GM12878 (cell line): ENCODE data around the gene SOCS1. TPM values are rescaled to one million over a fixed set of nuclear protein-coding genes. Genes with fewer than 3 reads are reported as not detected.

Experiments
- ATF2 ChIP-seq: IDR thresholded peaks from 2 replicates; pipeline ENCODE4 v1.6.1; 2012; ENCODE audit warnings: low read length, inconsistent platforms
- BCL11A ChIP-seq: IDR thresholded peaks from 2 replicates; pipeline ENCODE4 v1.6.1; 2011; ENCODE audit warnings: low read depth, low read length
- BCLAF1 ChIP-seq: fragments of 450-650 bp; IDR thresholded peaks from 2 replicates; pipeline ENCODE4 v1.6.1; 2017; ENCODE audit warnings: antibody characterized with exemption, mild to moderate bottlenecking, moderate library complexity
- BRCA1 ChIP-seq: IDR thresholded peaks from 2 replicates; pipeline ENCODE4 v1.6.1; 2011; ENCODE audit warnings: low read depth, low read length, improper control_type of control experiment
- CHD2 ChIP-seq: IDR thresholded peaks from 2 replicates; pipeline ENCODE4 v1.6.1; 2011; ENCODE audit warnings: low read depth, low read length, improper control_type of control experiment, borderline replicate concordance
- EP300 ChIP-seq, 2 experiments: fragments of 150-350 bp in 1 of 2; IDR thresholded peaks; 2 replicates each; pipeline ENCODE4 v1.6.1; 2011 to 2012; ENCODE audit warnings: low read depth in 2 of 2, low read length in 2 of 2, borderline replicate concordance in 1 of 2, improper control_type of control experiment in 1 of 2, inconsistent platforms in 1 of 2; ENCODE audit not compliant: control insufficient read depth in 1 of 2
- HDGF ChIP-seq: fragments of 450-650 bp; IDR thresholded peaks from 2 replicates; pipeline ENCODE4 v1.6.1; 2016; ENCODE audit warnings: antibody characterized with exemption
- IRF4 ChIP-seq: IDR thresholded peaks from 2 replicates; pipeline ENCODE4 v1.6.1; 2011; ENCODE audit warnings: low read depth, low read length
- MTA3 ChIP-seq: IDR thresholded peaks from 2 replicates; pipeline ENCODE4 v1.6.1; 2012; ENCODE audit warnings: low read length, inconsistent platforms, borderline replicate concordance
- NFIC ChIP-seq: IDR thresholded peaks from 2 replicates; pipeline ENCODE4 v1.6.1; 2012; ENCODE audit warnings: low read depth, mild to moderate bottlenecking, inconsistent platforms, low read length, moderate library complexity
- NR2C1 ChIP-seq: fragments of 450-650 bp; IDR thresholded peaks from 2 replicates; pipeline ENCODE4 v1.6.1; 2017; ENCODE audit warnings: antibody characterized with exemption, mild to moderate bottlenecking, moderate library complexity
- PAX8 ChIP-seq: fragments of 450-650 bp; IDR thresholded peaks from 2 replicates; pipeline ENCODE4 v1.6.1; 2017; ENCODE audit warnings: mild to moderate bottlenecking, moderate library complexity
- POLR2AphosphoS5 ChIP-seq: IDR thresholded peaks from 2 replicates; pipeline ENCODE4 v1.6.1; 2011; ENCODE audit warnings: mild to moderate bottlenecking, low read length, inconsistent platforms
- RELA ChIP-seq: fragments of 450-650 bp; IDR thresholded peaks from 2 replicates; pipeline ENCODE4 v1.8.0; 2014; ENCODE audit warnings: borderline replicate concordance; ENCODE audit not compliant: partially characterized antibody
- RUNX3 ChIP-seq: IDR thresholded peaks from 2 replicates; pipeline ENCODE4 v1.6.1; 2012; ENCODE audit warnings: low read length, inconsistent platforms
- SIN3A ChIP-seq: IDR thresholded peaks from 2 replicates; pipeline ENCODE4 v1.6.1; 2012; ENCODE audit warnings: low read depth, low read length, improper control_type of control experiment
- SREBF1 ChIP-seq: IDR thresholded peaks from 2 replicates; pipeline ENCODE4 v1.6.1; 2012; ENCODE audit warnings: mild to moderate bottlenecking, low read length
- SRF ChIP-seq, 2 experiments: IDR thresholded peaks; 2 replicates each; pipeline ENCODE4 v1.6.1; 2011; ENCODE audit warnings: low read depth in 2 of 2, low read length in 2 of 2, mild to moderate bottlenecking in 1 of 2, moderate library complexity in 1 of 2
- USF2 ChIP-seq: IDR thresholded peaks from 2 replicates; pipeline ENCODE4 v1.6.1; 2011; ENCODE audit warnings: low read depth, low read length, improper control_type of control experiment, borderline replicate concordance
- ZNF384 ChIP-seq: IDR thresholded peaks from 2 replicates; pipeline ENCODE4 v1.6.1; 2012; ENCODE audit warnings: low read depth, mild to moderate bottlenecking, low read length, improper control_type of control experiment, borderline replicate concordance
- ZNF622 ChIP-seq: fragments of 450-650 bp; IDR thresholded peaks from 2 replicates; pipeline ENCODE4 v1.6.1; 2017; ENCODE audit warnings: mild to moderate bottlenecking, inconsistent platforms
- polyA plus RNA-seq, 11 experiments: library from polyadenylated mRNA; depleted of rRNA in 4 of 11; unstranded in 6 of 11; stranded (reverse) in 5 of 11; fragments of >200 nt; fragmentation: Nextera tagmentation in 4 of 11; fragmentation: Illumina TruSeq in 1 of 11; extraction: Ambion mirVana in 4 of 11; extraction: Trizol in 1 of 11; gene quantifications; 1 replicate in 1 of 11; 2 replicates in 10 of 11; pipeline versions ENCODE4 v1.2.1 to v1.2.3, GENCODE V29; 2011 to 2016; ENCODE audit warnings: inconsistent platforms in 2 of 11, missing spikeins in 2 of 11, low read depth in 1 of 11
- total RNA-seq, 4 experiments: library from RNA; depleted of rRNA in 3 of 4; stranded (reverse); fragments of >200 nt in 3 of 4; fragmentation: Illumina TruSeq in 1 of 4; extraction: Trizol in 1 of 4; gene quantifications; 2 replicates each; pipeline versions ENCODE4 v1.2.1 to v1.2.3, GENCODE V29; 2013 to 2021
- TF ChIP-seq, protein P1 (sequence below): fragments of 450-650 bp; formaldehyde crosslinking; IDR thresholded peaks from 2 replicates; pipeline ENCODE4 v1.4.0; 2020; ENCODE audit warnings: mild to moderate bottlenecking, moderate library complexity

Gene SOCS1
- total and polyA plus RNA-seq, 10 of the 15 experiments (the other 5 are each of a cell fraction or from before 2014, with no cell fraction given) = 0.42 to 39.8 (median 11.2) TPM

DNA sequence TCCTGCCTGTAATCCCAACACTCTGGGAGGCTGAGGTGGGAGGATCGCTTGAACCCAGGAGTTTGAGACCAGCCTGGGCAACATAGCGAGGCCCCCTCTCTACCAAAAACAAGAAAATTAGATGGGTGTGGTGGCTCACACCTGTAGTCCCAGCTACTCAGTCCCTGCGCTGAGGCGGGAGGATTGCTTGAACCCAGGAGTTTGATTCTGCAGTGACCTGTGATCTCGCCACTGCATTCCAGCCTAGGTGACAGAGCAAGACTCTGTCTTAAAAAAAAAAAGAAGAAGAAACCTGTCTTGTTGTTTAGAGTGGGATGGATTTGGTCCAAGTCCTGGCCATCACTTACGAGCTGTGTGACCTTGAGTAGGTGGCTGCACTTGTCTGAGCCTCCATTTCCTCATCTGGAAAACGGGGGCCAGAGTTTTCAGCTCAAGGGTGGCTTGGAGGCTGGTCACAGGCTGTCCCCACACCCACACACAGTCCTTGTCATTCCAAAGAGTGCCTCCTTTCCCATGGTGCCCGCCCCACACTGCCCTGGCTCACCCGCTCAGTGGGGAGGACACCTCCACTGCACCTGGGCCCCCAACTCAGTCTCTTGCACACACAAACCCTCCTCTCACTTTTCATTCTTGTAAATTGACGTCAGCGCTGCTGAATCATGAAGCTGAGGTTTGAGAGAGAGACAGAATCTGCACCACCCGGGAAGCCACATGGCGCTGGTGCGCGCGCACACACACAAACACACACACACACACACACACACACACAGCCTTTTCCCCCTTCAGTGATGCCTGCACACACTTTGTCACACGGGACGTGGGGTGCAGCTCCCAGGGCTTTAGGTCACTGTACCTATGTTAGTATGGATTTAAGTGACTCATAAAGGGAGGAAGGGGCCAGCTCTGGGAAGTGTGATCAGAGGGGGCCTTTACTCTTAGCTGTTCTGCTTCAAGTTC lies 4.2 kb downstream of the SOCS1 start (continued):
- TF ChIP-seq BCLAF1 = no peak
- TF ChIP-seq IRF4 = no peak
- TF ChIP-seq PAX8 = no peak
- no peak for TF ChIP-seq BCL11A
- TF ChIP-seq CHD2 = peak; percentile 67; the same call in 1 of the 2 replicates
- no peak for TF ChIP-seq SIN3A
- TF ChIP-seq ATF2 = no peak
- no peak for TF ChIP-seq NFIC
- TF ChIP-seq SREBF1 = no peak
- no peak for TF ChIP-seq RELA
- TF ChIP-seq SRF (IDR thresholded peaks at IDR 0.05; ENCODE audit: low read depth in 2 of 2, low read length in 2 of 2) = no peak
- TF ChIP-seq RUNX3 = no peak
- TF ChIP-seq ZNF622 = no peak
- no peak; the same call in 1 of the 2 replicates for TF ChIP-seq ZNF384
- TF ChIP-seq, protein P1, sequence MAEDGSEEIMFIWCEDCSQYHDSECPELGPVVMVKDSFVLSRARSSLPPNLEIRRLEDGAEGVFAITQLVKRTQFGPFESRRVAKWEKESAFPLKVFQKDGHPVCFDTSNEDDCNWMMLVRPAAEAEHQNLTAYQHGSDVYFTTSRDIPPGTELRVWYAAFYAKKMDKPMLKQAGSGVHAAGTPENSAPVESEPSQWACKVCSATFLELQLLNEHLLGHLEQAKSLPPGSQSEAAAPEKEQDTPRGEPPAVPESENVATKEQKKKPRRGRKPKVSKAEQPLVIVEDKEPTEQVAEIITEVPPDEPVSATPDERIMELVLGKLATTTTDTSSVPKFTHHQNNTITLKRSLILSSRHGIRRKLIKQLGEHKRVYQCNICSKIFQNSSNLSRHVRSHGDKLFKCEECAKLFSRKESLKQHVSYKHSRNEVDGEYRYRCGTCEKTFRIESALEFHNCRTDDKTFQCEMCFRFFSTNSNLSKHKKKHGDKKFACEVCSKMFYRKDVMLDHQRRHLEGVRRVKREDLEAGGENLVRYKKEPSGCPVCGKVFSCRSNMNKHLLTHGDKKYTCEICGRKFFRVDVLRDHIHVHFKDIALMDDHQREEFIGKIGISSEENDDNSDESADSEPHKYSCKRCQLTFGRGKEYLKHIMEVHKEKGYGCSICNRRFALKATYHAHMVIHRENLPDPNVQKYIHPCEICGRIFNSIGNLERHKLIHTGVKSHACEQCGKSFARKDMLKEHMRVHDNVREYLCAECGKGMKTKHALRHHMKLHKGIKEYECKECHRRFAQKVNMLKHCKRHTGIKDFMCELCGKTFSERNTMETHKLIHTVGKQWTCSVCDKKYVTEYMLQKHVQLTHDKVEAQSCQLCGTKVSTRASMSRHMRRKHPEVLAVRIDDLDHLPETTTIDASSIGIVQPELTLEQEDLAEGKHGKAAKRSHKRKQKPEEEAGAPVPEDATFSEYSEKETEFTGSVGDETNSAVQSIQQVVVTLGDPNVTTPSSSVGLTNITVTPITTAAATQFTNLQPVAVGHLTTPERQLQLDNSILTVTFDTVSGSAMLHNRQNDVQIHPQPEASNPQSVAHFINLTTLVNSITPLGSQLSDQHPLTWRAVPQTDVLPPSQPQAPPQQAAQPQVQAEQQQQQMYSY = no peak
- TF ChIP-seq NR2C1 = no peak
- TF ChIP-seq MTA3 = no peak
- TF ChIP-seq POLR2AphosphoS5 = peak; percentile 77
- TF ChIP-seq USF2 = no peak
- TF ChIP-seq BRCA1 = no peak
- peak in 1 of 2 experiments; percentile 77; a peak in 2 of 4 replicates for TF ChIP-seq EP300 (IDR thresholded peaks at IDR 0.05; ENCODE audit: borderline replicate concordance in 1 of 2, control insufficient read depth in 1 of 2, low read depth in 2 of 2, low read length in 2 of 2)
- TF ChIP-seq HDGF = peak; percentile 86
